ENCODE data around the gene PCCB. TPM values are rescaled to one million over a fixed set of nuclear protein-coding genes. Genes with fewer than 3 reads are reported as not detected.

The PCCB gene
- total and polyA plus RNA-seq, 2 of the 8 experiments (the other 6 are each of a cell fraction or from before 2014, with no cell fraction given), result 56.7 to 84.4 TPM

GRCh38 chr3:136255672-136256406 lies 5.7 kb downstream of the PCCB start:
- Histone ChIP-seq H3K23me2 (ENCODE audit: low read depth, low read length) (peaks cover 4% of the 10 kb centered on the region), H3K4me1 (replicated peaks in 1 of 4; ENCODE audit: control insufficient read depth in 3 of 4, insufficient read depth in 4 of 4, low read length in 3 of 4) (peaks cover 0 to 8% (median 4%) of the 10 kb centered on the region in 4 experiments; a peak in 5 of 7 replicates), H3K9ac (replicated peaks in 1 of 4; ENCODE audit: extremely low read depth in 1 of 4, low read depth in 3 of 4, low read length in 3 of 4) (no peak overlapping the region), H3K9me3 (ENCODE audit: insufficient read depth in 2 of 2, low read depth in 1 of 2, low read length in 1 of 2) (no peaks in the 10 kb centered on the region), H3K79me2 (ENCODE audit: control insufficient read depth in 1 of 2, insufficient read depth in 2 of 2, low read length in 2 of 2) (peaks cover 5 to 32% of the 10 kb centered on the region in 2 experiments; a peak in 3 of 4 replicates), H3K27me3 (replicated peaks in 1 of 4; ENCODE audit: control insufficient read depth in 3 of 4, extremely low read depth in 1 of 4, insufficient read depth in 3 of 4, low read length in 3 of 4) (no peaks in the 10 kb centered on the region), H4K20me1 (replicated peaks in 1 of 2; ENCODE audit: control insufficient read depth in 1 of 2, insufficient read depth in 2 of 2, low read length in 2 of 2) (peaks cover 0 to 4% of the 10 kb centered on the region in 2 experiments), H2BK20ac (ENCODE audit: low read length) (no peak overlapping the region), H4K91ac (replicated peaks; ENCODE audit: insufficient read length, low read length) (no peak overlapping the region), H3K18ac (ENCODE audit: extremely low read depth, low read length) (no peak overlapping the region), H2BK12ac (ENCODE audit: low read depth, low read length) (no peak overlapping the region), H2BK5ac (ENCODE audit: low read depth, low read length) (no peak overlapping the region), H4K5ac (ENCODE audit: insufficient read length, low read depth, low read length) (no peak overlapping the region), H3K56ac (replicated peaks; ENCODE audit: insufficient read length, low read depth, low read length) (no peak overlapping the region), H3K4me2 (ENCODE audit: insufficient read depth in 1 of 2, low read depth in 2 of 2, low read length in 2 of 2) (no peak overlapping the region), H3K4me3 (ENCODE audit: extremely low read depth in 1 of 4, insufficient read depth in 2 of 4, low read depth in 3 of 4, low read length in 4 of 4) (no peak overlapping the region), H2AK5ac (ENCODE audit: low read depth, low read length) (no peak overlapping the region), H3K4ac (replicated peaks; ENCODE audit: insufficient read length, low read depth, low read length) (no peak overlapping the region), H2AFZ (ENCODE audit: low read length) (no peak overlapping the region), H3K14ac (ENCODE audit: insufficient read length) (no peak overlapping the region), H2BK120ac (replicated peaks; ENCODE audit: low read depth, low read length) (no peak overlapping the region), H2BK15ac (ENCODE audit: low read length) (no peak overlapping the region), H3K27ac (ENCODE audit: low read depth, low read length) (no peak overlapping the region), H3K36me3 (ENCODE audit: control insufficient read depth in 2 of 4, insufficient read depth in 4 of 4, low read length in 3 of 4) (peaks cover 3 to 24% (median 18%) of the 10 kb centered on the region in 4 experiments; a peak in 7 of 8 replicates), H3K23ac (ENCODE audit: insufficient read length) (no peak overlapping the region), H3K79me1 (ENCODE audit: low read depth, low read length) (peaks cover 5% of the 10 kb centered on the region; the same call in 1 of the 2 replicates), H4K8ac (ENCODE audit: extremely low read depth, insufficient read depth, low read length) (no peak overlapping the region)
- 95% methylated on average over 8 of the region's 8 CpGs; no CpG with 5 or more reads in 1 of the 2 experiments for WGBS, 2 experiments (ENCODE audit: extremely low coverage in 1 of 2, insufficient coverage in 1 of 2, insufficient read length in 1 of 2, insufficient replicate concordance in 2 of 2, low coverage in 1 of 2, low lambda C conversion rate in 2 of 2, missing lambda C conversion rate in 1 of 2)
- FAIRE-seq (no peak), DNase-seq (ENCODE audit: low read depth in 1 of 2, low spot score in 2 of 2) (no peak)
- TF ChIP-seq CREB1 (IDR thresholded peaks at IDR 0.05) (no peak), ZNF274 (IDR thresholded peaks at IDR 0.05; ENCODE audit: borderline replicate concordance, extremely low read depth, low read length) (no peak), TBP (IDR thresholded peaks at IDR 0.05; ENCODE audit: low read depth, low read length) (no peak)
- ChIA-PET POLR2A (ENCODE audit: partially characterized antibody) (interaction anchor here (1.2 kb wide), 1 partner anchor 59 kb away, joined by 3 read pairs; the partner anchor contains the start of gene MSL2), CTCF (ENCODE audit: partially characterized antibody) (interaction anchor here (0.5 kb wide), 1 partner anchor 32 kb away, joined by 3 read pairs; no protein-coding TSS in a partner anchor)
